ENCODE results near the gene PRKCH.

PRKCH gene

GRCh38 chr14:61420326-61420725, 98.9 kb downstream of the PRKCH start:
- no peak overlapping the region for H3K4me3 ChIP-seq (ENCODE audit: insufficient read depth, low read depth, low read length, poor library complexity, severe bottlenecking)

GRCh38 chr14:61421212-61421923, 100.0 kb downstream of the PRKCH start:
- H3K36me3 ChIP-seq (ENCODE audit: control insufficient read depth, insufficient read depth, low read length) = peaks cover 2% of the 10 kb centered on the region
- H3K27ac ChIP-seq (ENCODE audit: insufficient read depth, low read length, poor library complexity, severe bottlenecking) = peak overlapping the region; percentile 7
- H3K4me1 ChIP-seq (ENCODE audit: control insufficient read depth, insufficient read depth, low read length, poor library complexity, severe bottlenecking) = peaks cover 57% of the 10 kb centered on the region
- no peak for DNase-seq
- no peaks in the 10 kb centered on the region for H3K9me3 ChIP-seq (ENCODE audit: control insufficient read depth, low read length)
- H3K4me3 ChIP-seq (ENCODE audit: insufficient read depth, low read depth, low read length, poor library complexity, severe bottlenecking) = no peak overlapping the region
- H3K27me3 ChIP-seq (replicated peaks; ENCODE audit: control insufficient read depth, insufficient read depth, low read length, poor library complexity, severe bottlenecking) = no peaks in the 10 kb centered on the region

More at GRCh38 chr14:61420326-61420725, 98.9 kb downstream of the PRKCH start:
- H3K27ac ChIP-seq (ENCODE audit: insufficient read depth, low read length, poor library complexity, severe bottlenecking) = peak overlapping the region; percentile 43
- H3K4me1 ChIP-seq (ENCODE audit: control insufficient read depth, insufficient read depth, low read length, poor library complexity, severe bottlenecking) = peaks cover 54% of the 10 kb centered on the region
- H3K27me3 ChIP-seq (replicated peaks; ENCODE audit: control insufficient read depth, insufficient read depth, low read length, poor library complexity, severe bottlenecking) = no peaks in the 10 kb centered on the region
- DNase-seq = peak in 2 of 3 donors; percentile 26 to 49
- no peaks in the 10 kb centered on the region for H3K36me3 ChIP-seq (ENCODE audit: control insufficient read depth, insufficient read depth, low read length)
- H3K9me3 ChIP-seq (ENCODE audit: control insufficient read depth, low read length) = no peaks in the 10 kb centered on the region

GRCh38 chr14:61426048-61426447, 104.7 kb downstream of the PRKCH start:
- Histone ChIP-seq H3K4me3 (ENCODE audit: insufficient read depth, low read depth, low read length, poor library complexity, severe bottlenecking) (no peak overlapping the region), H3K27ac (ENCODE audit: insufficient read depth, low read length, poor library complexity, severe bottlenecking) (peak overlapping the region; percentile 2), H3K9me3 (ENCODE audit: control insufficient read depth, low read length) (no peaks in the 10 kb centered on the region), H3K27me3 (replicated peaks; ENCODE audit: control insufficient read depth, insufficient read depth, low read length, poor library complexity, severe bottlenecking) (no peaks in the 10 kb centered on the region), H3K36me3 (ENCODE audit: control insufficient read depth, insufficient read depth, low read length) (peaks cover 3% of the 10 kb centered on the region), H3K4me1 (ENCODE audit: control insufficient read depth, insufficient read depth, low read length, poor library complexity, severe bottlenecking) (peaks cover 24% of the 10 kb centered on the region)
- no peak for DNase-seq

GRCh38 chr14:61428261-61428660, 106.9 kb downstream of the PRKCH start:
- DNase-seq = no peak
- Histone ChIP-seq H3K36me3 (ENCODE audit: control insufficient read depth, insufficient read depth, low read length) (peaks cover 3% of the 10 kb centered on the region), H3K27ac (ENCODE audit: insufficient read depth, low read length, poor library complexity, severe bottlenecking) (no peak overlapping the region), H3K9me3 (ENCODE audit: control insufficient read depth, low read length) (no peaks in the 10 kb centered on the region), H3K4me1 (ENCODE audit: control insufficient read depth, insufficient read depth, low read length, poor library complexity, severe bottlenecking) (peaks cover 21% of the 10 kb centered on the region), H3K4me3 (ENCODE audit: insufficient read depth, low read depth, low read length, poor library complexity, severe bottlenecking) (no peak overlapping the region), H3K27me3 (replicated peaks; ENCODE audit: control insufficient read depth, insufficient read depth, low read length, poor library complexity, severe bottlenecking) (no peaks in the 10 kb centered on the region)

GRCh38 chr14:61429316-61429715, 107.9 kb downstream of the PRKCH start:
- peaks cover 32% of the 10 kb centered on the region for H3K4me1 ChIP-seq (ENCODE audit: control insufficient read depth, insufficient read depth, low read length, poor library complexity, severe bottlenecking)
- H3K9me3 ChIP-seq (ENCODE audit: control insufficient read depth, low read length) = no peaks in the 10 kb centered on the region
- H3K27ac ChIP-seq (ENCODE audit: insufficient read depth, low read length, poor library complexity, severe bottlenecking) = no peak overlapping the region
- H3K27me3 ChIP-seq (replicated peaks; ENCODE audit: control insufficient read depth, insufficient read depth, low read length, poor library complexity, severe bottlenecking) = no peaks in the 10 kb centered on the region
- no peak overlapping the region for H3K4me3 ChIP-seq (ENCODE audit: insufficient read depth, low read depth, low read length, poor library complexity, severe bottlenecking)
- DNase-seq = no peak
- peaks cover 3% of the 10 kb centered on the region for H3K36me3 ChIP-seq (ENCODE audit: control insufficient read depth, insufficient read depth, low read length)

- no peaks in the 10 kb centered on the region for H3K27me3 ChIP-seq (replicated peaks; ENCODE audit: control insufficient read depth, insufficient read depth, low read length, poor library complexity, severe bottlenecking)
- peaks cover 32% of the 10 kb centered on the region for H3K4me1 ChIP-seq (ENCODE audit: control insufficient read depth, insufficient read depth, low read length, poor library complexity, severe bottlenecking)
- no peak overlapping the region for H3K27ac ChIP-seq (ENCODE audit: insufficient read depth, low read length, poor library complexity, severe bottlenecking)
- no peak for DNase-seq
- no peaks in the 10 kb centered on the region for H3K9me3 ChIP-seq (ENCODE audit: control insufficient read depth, low read length)
- H3K36me3 ChIP-seq (ENCODE audit: control insufficient read depth, insufficient read depth, low read length) = peaks cover 3% of the 10 kb centered on the region
- H3K4me3 ChIP-seq (ENCODE audit: insufficient read depth, low read depth, low read length, poor library complexity, severe bottlenecking) = no peak overlapping the region
These were observed 108.8 kb downstream of the PRKCH start for GRCh38 chr14:61430066-61430757.

GRCh38 chr14:61433169-61433568, 111.8 kb downstream of the PRKCH start:
- peak overlapping the region; percentile 26 for H3K27ac ChIP-seq (ENCODE audit: insufficient read depth, low read length, poor library complexity, severe bottlenecking)
- H3K4me1 ChIP-seq (ENCODE audit: control insufficient read depth, insufficient read depth, low read length, poor library complexity, severe bottlenecking) = peaks cover 29% of the 10 kb centered on the region
- no peak for DNase-seq
- H3K4me3 ChIP-seq (ENCODE audit: insufficient read depth, low read depth, low read length, poor library complexity, severe bottlenecking) = no peak overlapping the region
- H3K36me3 ChIP-seq (ENCODE audit: control insufficient read depth, insufficient read depth, low read length) = no peaks in the 10 kb centered on the region
- H3K27me3 ChIP-seq (replicated peaks; ENCODE audit: control insufficient read depth, insufficient read depth, low read length, poor library complexity, severe bottlenecking) = no peaks in the 10 kb centered on the region
- H3K9me3 ChIP-seq (ENCODE audit: control insufficient read depth, low read length) = no peaks in the 10 kb centered on the region

GRCh38 chr14:61433828-61434227, 112.4 kb downstream of the PRKCH start:
- Histone ChIP-seq H3K9me3 (ENCODE audit: control insufficient read depth, low read length) (no peaks in the 10 kb centered on the region), H3K36me3 (ENCODE audit: control insufficient read depth, insufficient read depth, low read length) (no peaks in the 10 kb centered on the region), H3K4me1 (ENCODE audit: control insufficient read depth, insufficient read depth, low read length, poor library complexity, severe bottlenecking) (peaks cover 31% of the 10 kb centered on the region), H3K27ac (ENCODE audit: insufficient read depth, low read length, poor library complexity, severe bottlenecking) (no peak overlapping the region), H3K27me3 (replicated peaks; ENCODE audit: control insufficient read depth, insufficient read depth, low read length, poor library complexity, severe bottlenecking) (no peaks in the 10 kb centered on the region), H3K4me3 (ENCODE audit: insufficient read depth, low read depth, low read length, poor library complexity, severe bottlenecking) (no peak overlapping the region)
- DNase-seq = no peak

GRCh38 chr14:61434311-61434710, 112.9 kb downstream of the PRKCH start:
- Histone ChIP-seq H3K36me3 (ENCODE audit: control insufficient read depth, insufficient read depth, low read length) (no peaks in the 10 kb centered on the region), H3K27me3 (replicated peaks; ENCODE audit: control insufficient read depth, insufficient read depth, low read length, poor library complexity, severe bottlenecking) (no peaks in the 10 kb centered on the region), H3K4me1 (ENCODE audit: control insufficient read depth, insufficient read depth, low read length, poor library complexity, severe bottlenecking) (peaks cover 36% of the 10 kb centered on the region), H3K4me3 (ENCODE audit: insufficient read depth, low read depth, low read length, poor library complexity, severe bottlenecking) (no peak overlapping the region), H3K9me3 (ENCODE audit: control insufficient read depth, low read length) (no peaks in the 10 kb centered on the region), H3K27ac (ENCODE audit: insufficient read depth, low read length, poor library complexity, severe bottlenecking) (no peak overlapping the region)
- DNase-seq = no peak

- no peaks in the 10 kb centered on the region for H3K9me3 ChIP-seq (ENCODE audit: control insufficient read depth, low read length)
- H3K27ac ChIP-seq (ENCODE audit: insufficient read depth, low read length, poor library complexity, severe bottlenecking) = no peak overlapping the region
- H3K4me1 ChIP-seq (ENCODE audit: control insufficient read depth, insufficient read depth, low read length, poor library complexity, severe bottlenecking) = peaks cover 45% of the 10 kb centered on the region
- H3K36me3 ChIP-seq (ENCODE audit: control insufficient read depth, insufficient read depth, low read length) = no peaks in the 10 kb centered on the region
- H3K27me3 ChIP-seq (replicated peaks; ENCODE audit: control insufficient read depth, insufficient read depth, low read length, poor library complexity, severe bottlenecking) = no peaks in the 10 kb centered on the region
- DNase-seq = no peak
- H3K4me3 ChIP-seq (ENCODE audit: insufficient read depth, low read depth, low read length, poor library complexity, severe bottlenecking) = no peak overlapping the region
These were observed 114.4 kb downstream of the PRKCH start for GRCh38 chr14:61435563-61436337.
